Immature natural killer cell (primary cell): Measurements from ENCODE around the gene CSNK2A3. TPM values are rescaled to one million over a fixed set of nuclear protein-coding genes. Genes with fewer than 3 reads are reported as not detected.

ENCODE experiments used
- DNase-seq, 3 donors: peaks; one replicate each; pipeline ENCODE4 v3.0.0; 2022; ENCODE audit warnings: mixed read lengths in 1 of 3
- H3K27ac Mint-ChIP-seq, 6 donors: one replicate each; pipeline ENCODE4 v1.8.0; 2020; ENCODE audit warnings: mixed read lengths in 6 of 6, mild to moderate bottlenecking in 5 of 6, inconsistent platforms in 4 of 6, moderate library complexity in 3 of 6
- H3K27me3 Mint-ChIP-seq, 3 donors: one replicate each; pipeline ENCODE4 v1.8.0; 2020 to 2021; ENCODE audit warnings: low read depth in 3 of 3, mild to moderate bottlenecking in 3 of 3, mixed read lengths in 3 of 3, moderate library complexity in 3 of 3, inconsistent platforms in 1 of 3
- H3K36me3 Mint-ChIP-seq, 3 donors: one replicate each; pipeline ENCODE4 v1.8.0; 2020; ENCODE audit warnings: mixed read lengths in 3 of 3, inconsistent platforms in 2 of 3, mild to moderate bottlenecking in 2 of 3
- H3K4me1 Mint-ChIP-seq, 2 donors: one replicate each; pipeline ENCODE4 v1.8.0; 2020; ENCODE audit warnings: inconsistent platforms in 2 of 2, mild to moderate bottlenecking in 2 of 2, mixed read lengths in 2 of 2, moderate library complexity in 1 of 2
- H3K4me3 Mint-ChIP-seq, 5 donors: one replicate each; pipeline ENCODE4 v1.8.0; 2020; ENCODE audit warnings: mild to moderate bottlenecking in 5 of 5, mixed read lengths in 5 of 5, inconsistent platforms in 3 of 5, moderate library complexity in 3 of 5
- H3K9me3 Mint-ChIP-seq, 6 donors: one replicate each; pipeline ENCODE4 v1.8.0; 2020; ENCODE audit warnings: mild to moderate bottlenecking in 6 of 6, mixed read lengths in 6 of 6, inconsistent platforms in 4 of 6, moderate library complexity in 3 of 6
- polyA plus RNA-seq, 3 donors: library from polyadenylated mRNA; unstranded; fragments of 300-500 nt; fragmentation: Illumina TruSeq; gene quantifications; one replicate each; pipeline ENCODE4 v1.2.3, GENCODE V29; 2021

The CSNK2A3 gene
- polyA plus RNA-seq, 3 donors from 2014 or later = 0.85 to 1.3 (median 0.93) TPM

DNA sequence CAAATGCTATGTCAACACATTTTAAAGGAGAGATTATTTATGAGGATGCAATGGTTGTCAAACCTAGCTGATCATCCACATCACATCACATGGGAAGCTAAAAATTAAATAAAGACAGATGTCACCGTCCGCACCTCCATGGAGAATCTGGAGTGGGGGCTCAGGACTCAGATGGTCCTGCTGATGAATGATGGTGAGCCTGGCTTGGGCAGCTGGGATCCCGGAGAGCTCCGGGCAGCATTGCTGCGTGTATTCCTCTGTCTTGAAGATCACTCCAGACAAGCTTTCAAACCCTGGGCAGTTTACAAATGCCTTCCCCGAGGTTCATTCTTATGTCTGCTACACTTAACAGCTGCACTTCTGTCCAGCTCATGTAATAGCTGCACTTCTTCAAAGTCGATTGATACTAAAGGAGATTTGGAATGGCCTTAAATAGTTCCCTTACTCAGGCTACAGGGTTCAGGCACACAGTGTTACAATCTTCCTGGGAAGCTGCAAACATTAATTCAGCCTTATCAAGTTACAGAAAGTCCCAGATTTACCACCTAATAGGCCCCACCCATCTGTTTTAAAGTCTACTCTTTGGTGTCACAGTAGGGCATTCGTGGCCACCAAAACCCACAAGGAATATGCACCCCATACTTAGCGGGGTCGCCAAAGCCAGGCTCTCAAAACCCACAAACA, 34.7 kb upstream of the CSNK2A3 start:
- no peaks in the 10 kb centered on the region for H3K36me3 Mint-ChIP-seq
- no peak overlapping the region for H3K4me3 Mint-ChIP-seq
- no peaks in the 10 kb centered on the region for H3K4me1 Mint-ChIP-seq
- DNase-seq = no peak
- H3K27me3 Mint-ChIP-seq = peaks cover 0 to 3% (median 1%) of the 10 kb centered on the region in 3 donors
- no peak overlapping the region for H3K27ac Mint-ChIP-seq
- no peaks in the 10 kb centered on the region for H3K9me3 Mint-ChIP-seq

DNA sequence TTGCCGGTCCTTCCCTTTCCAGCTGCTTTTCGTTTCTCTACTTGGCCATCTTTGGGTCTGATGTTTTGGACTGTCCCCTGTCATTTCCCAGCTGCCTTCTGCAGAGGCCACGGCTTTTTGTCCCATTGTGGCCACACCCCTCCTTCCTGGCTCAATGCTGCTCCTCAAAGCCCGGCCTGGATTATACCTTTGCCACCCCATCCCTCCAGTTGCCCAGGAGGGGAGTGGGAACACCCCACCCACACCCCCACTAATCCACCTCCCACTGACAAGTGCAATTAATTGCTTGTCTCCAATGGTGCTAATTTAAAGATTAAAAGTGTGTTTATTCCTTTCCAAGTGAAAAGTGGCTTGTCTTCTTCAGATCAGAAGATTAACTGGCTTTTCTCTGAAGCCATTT, 34.2 kb upstream of the CSNK2A3 start:
- no peak overlapping the region for H3K27ac Mint-ChIP-seq
- H3K9me3 Mint-ChIP-seq = no peaks in the 10 kb centered on the region
- no peaks in the 10 kb centered on the region for H3K36me3 Mint-ChIP-seq
- H3K4me3 Mint-ChIP-seq = no peak overlapping the region
- peaks cover 0 to 3% (median 1%) of the 10 kb centered on the region in 3 donors for H3K27me3 Mint-ChIP-seq
- no peak for DNase-seq
- no peaks in the 10 kb centered on the region for H3K4me1 Mint-ChIP-seq

DNA sequence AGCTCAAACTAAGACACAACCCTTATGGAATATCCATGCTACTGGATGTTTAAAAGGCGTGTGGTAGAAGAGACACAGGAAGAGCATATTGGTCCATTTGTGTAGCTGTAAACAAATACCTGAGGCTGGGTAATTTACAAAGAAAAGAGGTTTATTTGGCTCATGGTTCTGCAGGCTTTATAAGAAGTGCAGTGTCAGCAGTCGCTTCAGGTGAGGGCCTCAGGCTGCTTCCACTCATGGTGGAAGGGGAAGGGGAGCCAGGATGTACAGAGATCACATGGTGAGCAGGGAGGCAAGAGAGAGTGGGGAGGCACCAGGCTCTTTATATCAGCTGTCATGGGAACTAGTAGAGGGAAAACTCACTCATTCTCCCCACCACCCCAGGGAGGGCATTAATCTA, 31.8 kb upstream of the CSNK2A3 start:
- Mint-ChIP-seq H3K9me3 (no peaks in the 10 kb centered on the region), H3K4me1 (no peaks in the 10 kb centered on the region), H3K36me3 (no peaks in the 10 kb centered on the region), H3K27me3 (peaks cover 0 to 1% (median under 1%) of the 10 kb centered on the region in 3 donors), H3K27ac (no peak overlapping the region), H3K4me3 (no peak overlapping the region)
- no peak for DNase-seq

DNA sequence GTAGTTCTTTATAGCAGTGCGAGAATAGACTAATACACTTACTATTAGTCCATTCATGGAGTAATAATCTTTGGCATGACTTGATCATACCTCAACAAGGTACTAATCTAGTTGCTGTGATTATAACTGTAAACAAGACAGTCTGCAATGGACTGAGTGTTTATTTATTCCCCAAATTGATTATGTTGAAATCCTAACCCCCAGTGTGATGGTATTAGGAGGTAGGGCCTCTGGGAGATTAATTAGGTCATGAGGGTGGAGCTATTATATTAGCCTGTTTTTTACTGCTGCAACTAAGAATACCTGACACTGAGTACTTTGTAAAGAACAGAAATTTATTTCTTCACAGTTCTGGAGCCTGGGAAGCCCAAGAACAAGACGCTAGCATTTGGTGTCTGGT, 30.9 kb upstream of the CSNK2A3 start:
- Mint-ChIP-seq H3K9me3 (no peaks in the 10 kb centered on the region), H3K4me1 (no peaks in the 10 kb centered on the region), H3K36me3 (no peaks in the 10 kb centered on the region), H3K4me3 (no peak overlapping the region), H3K27ac (no peak overlapping the region), H3K27me3 (peaks cover 0 to 2% (median 1%) of the 10 kb centered on the region in 3 donors)
- DNase-seq = no peak

DNA sequence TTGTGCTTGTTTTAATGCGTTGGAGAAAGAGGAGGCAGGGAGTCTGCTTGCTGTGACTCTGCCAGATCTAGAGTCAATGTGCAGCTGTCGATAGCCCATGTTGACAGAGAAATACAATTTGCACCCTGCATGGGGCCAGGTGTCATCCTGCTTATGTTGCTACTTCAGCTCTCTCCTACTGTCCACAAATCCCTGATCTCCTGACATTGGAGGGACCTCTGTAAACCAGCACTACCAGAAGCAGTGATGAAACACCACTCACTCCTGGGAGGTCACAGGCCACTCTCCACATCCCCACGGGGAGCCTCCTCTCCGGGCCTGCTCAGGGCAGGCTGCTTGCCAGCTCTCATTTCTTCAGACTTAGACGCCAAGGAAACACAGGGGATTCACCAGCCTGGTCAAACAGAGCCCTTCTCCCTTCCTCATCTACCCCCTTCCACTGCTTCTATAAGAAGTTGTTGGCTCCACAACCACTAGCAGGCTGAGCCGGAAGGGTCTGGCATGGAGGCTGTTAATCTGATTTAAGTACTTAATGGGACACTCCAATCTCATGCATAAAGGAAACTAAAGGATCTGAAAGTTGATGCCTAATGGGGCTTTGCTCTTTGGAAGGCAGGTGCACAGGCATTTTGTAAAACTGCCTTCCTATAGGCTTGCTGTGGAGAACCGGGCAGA, 29.9 kb upstream of the CSNK2A3 start:
- H3K27ac Mint-ChIP-seq = no peak overlapping the region
- DNase-seq = no peak
- no peak overlapping the region for H3K4me3 Mint-ChIP-seq
- H3K4me1 Mint-ChIP-seq = no peaks in the 10 kb centered on the region
- no peaks in the 10 kb centered on the region for H3K9me3 Mint-ChIP-seq
- peaks cover 0 to 3% (median 2%) of the 10 kb centered on the region in 3 donors for H3K27me3 Mint-ChIP-seq
- H3K36me3 Mint-ChIP-seq = no peaks in the 10 kb centered on the region

DNA sequence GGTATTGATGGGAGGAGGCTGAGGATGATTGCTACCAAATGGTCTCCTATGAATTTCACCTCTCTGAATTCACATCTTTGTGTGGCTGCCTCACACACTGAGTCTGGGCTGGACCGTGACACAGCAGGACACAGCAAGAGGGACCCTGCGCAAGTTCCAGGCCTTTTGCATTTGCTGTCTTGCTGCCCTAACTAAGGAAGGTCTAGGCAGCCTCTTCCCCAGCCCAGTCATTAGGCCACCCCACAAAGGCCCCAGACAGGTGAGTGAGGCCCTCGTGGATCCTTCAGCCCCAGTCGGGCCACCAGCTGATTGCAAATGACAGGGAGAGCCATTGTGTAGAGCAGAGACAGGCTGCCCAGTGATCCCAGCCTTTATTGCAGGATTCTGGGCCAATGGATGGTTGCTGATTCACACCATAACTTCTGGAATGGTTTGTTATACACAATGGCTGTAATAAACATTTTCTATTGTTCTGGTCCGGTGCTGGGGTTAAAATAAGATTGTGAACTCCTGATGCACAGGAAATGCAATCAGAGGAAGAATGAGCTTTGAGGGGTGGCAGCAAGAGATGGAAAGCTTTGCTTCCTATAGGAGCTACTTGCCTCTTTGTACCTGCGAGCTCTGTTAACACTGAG, 28.5 kb upstream of the CSNK2A3 start:
- no peak for DNase-seq
- H3K27me3 Mint-ChIP-seq = peaks cover 0 to 3% (median 2%) of the 10 kb centered on the region in 3 donors
- H3K4me3 Mint-ChIP-seq = no peak overlapping the region
- H3K4me1 Mint-ChIP-seq = no peaks in the 10 kb centered on the region
- no peaks in the 10 kb centered on the region for H3K36me3 Mint-ChIP-seq
- no peaks in the 10 kb centered on the region for H3K9me3 Mint-ChIP-seq
- no peak overlapping the region for H3K27ac Mint-ChIP-seq

DNA sequence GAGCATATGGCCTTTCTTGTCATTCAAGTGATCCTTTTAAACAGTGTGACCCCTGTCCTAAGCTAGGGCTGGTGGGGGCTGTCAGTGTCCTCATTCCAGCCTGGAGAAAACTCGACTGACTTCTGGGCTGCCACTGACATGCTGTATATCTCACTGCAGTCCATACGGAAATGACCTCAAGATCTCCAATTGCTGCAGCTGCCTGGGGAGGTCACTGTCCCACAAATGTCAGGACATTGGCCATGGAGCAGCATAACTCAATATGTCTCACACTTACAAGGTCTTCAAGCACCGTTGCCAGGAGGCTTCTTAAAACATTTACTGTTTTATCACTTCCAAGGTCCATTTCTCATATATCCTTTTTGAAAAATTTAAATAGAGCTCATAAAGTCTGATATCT, 27.8 kb upstream of the CSNK2A3 start:
- no peak overlapping the region for H3K27ac Mint-ChIP-seq
- DNase-seq = no peak
- H3K27me3 Mint-ChIP-seq = peaks cover 0 to 3% (median 2%) of the 10 kb centered on the region in 3 donors
- no peaks in the 10 kb centered on the region for H3K9me3 Mint-ChIP-seq
- no peaks in the 10 kb centered on the region for H3K4me1 Mint-ChIP-seq
- no peaks in the 10 kb centered on the region for H3K36me3 Mint-ChIP-seq
- H3K4me3 Mint-ChIP-seq = no peak overlapping the region

DNA sequence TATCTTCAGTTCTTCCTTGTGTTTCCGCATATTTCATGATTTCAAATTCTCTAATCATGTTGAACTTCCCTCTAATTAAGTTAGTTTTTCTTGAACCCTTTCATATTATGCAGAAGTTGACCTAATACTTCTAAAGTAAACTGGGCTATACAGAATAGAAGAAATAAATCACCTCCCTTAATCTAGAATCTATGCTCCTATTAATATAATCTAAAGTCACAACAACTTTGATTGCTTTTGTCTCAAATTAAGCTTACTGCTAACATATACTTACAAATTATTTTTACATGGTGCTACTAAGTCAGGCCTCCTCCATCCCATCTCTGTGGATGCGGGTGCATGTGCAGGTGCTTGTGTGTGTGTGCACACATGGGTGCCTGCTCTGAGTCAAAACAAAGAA, 27.3 kb upstream of the CSNK2A3 start:
- DNase-seq = no peak
- no peaks in the 10 kb centered on the region for H3K9me3 Mint-ChIP-seq
- H3K27me3 Mint-ChIP-seq = peaks cover 0 to 3% (median 2%) of the 10 kb centered on the region in 3 donors
- no peaks in the 10 kb centered on the region for H3K4me1 Mint-ChIP-seq
- no peak overlapping the region for H3K27ac Mint-ChIP-seq
- H3K36me3 Mint-ChIP-seq = no peaks in the 10 kb centered on the region
- no peak overlapping the region for H3K4me3 Mint-ChIP-seq

DNA sequence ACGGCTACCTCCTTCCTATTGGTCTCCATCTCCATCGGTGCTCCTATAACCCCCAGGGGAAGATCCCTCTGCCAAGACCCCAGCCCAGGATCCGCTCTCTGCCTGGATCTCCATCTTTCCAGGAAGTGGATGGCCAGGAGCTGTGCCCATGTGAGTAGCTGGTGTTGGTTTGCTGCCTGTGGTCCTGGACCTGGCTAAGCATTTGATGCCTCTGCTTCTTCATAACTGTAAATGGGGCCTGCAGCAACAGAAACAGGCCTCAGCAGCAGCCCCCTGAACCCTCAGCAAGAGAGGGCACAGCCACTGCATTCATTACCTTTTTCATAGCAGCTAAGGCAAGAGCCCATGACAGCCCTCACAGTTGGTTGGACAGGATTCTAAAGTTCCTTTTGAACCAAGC, 26.6 kb upstream of the CSNK2A3 start:
- Mint-ChIP-seq H3K4me1 (no peaks in the 10 kb centered on the region), H3K9me3 (no peaks in the 10 kb centered on the region), H3K4me3 (no peak overlapping the region), H3K36me3 (no peaks in the 10 kb centered on the region), H3K27ac (no peak overlapping the region), H3K27me3 (peaks cover 0 to 2% (median 2%) of the 10 kb centered on the region in 3 donors)
- no peak for DNase-seq

DNA sequence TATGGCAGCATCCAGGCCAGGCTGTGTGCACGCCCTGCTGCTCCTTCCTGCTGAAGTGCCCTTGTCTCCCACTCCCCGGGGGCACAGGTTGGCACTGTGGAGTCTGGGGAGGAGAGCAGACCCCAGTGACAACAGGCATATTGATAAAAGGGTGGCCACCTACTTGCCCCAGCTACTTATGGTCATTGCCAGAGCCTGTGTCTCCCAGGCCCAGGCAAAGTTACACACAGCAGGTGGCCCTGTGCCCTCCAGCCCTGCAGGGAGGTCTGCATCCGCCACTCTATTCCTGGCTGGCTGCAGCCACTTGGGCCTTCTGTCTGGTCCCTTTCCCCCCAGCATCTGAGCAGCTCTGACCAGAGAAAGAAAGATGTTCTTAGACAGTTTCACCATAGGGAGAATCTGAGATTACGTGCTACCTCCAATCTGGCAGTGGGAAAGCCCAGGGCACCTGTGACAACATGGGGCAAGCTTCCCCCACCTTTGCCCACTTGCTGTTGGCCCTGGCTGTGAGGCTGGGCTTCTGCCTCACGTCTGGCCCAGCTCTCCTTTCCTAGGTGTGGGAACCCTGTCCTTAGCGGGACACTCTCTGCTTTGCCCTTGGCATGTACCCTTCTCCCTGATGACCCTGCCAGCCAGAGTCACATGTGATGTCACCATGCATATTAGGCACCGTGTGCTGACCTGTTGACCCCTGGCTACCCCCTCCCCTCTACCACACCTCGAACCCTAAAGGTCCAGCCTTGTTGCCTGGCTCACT, 25.3 kb upstream of the CSNK2A3 start:
- no peaks in the 10 kb centered on the region for H3K9me3 Mint-ChIP-seq
- H3K4me1 Mint-ChIP-seq = no peaks in the 10 kb centered on the region
- no peaks in the 10 kb centered on the region for H3K36me3 Mint-ChIP-seq
- H3K27ac Mint-ChIP-seq = no peak overlapping the region
- DNase-seq = no peak
- H3K4me3 Mint-ChIP-seq = no peak overlapping the region
- peaks cover 0 to 2% (median 2%) of the 10 kb centered on the region in 3 donors for H3K27me3 Mint-ChIP-seq

DNA sequence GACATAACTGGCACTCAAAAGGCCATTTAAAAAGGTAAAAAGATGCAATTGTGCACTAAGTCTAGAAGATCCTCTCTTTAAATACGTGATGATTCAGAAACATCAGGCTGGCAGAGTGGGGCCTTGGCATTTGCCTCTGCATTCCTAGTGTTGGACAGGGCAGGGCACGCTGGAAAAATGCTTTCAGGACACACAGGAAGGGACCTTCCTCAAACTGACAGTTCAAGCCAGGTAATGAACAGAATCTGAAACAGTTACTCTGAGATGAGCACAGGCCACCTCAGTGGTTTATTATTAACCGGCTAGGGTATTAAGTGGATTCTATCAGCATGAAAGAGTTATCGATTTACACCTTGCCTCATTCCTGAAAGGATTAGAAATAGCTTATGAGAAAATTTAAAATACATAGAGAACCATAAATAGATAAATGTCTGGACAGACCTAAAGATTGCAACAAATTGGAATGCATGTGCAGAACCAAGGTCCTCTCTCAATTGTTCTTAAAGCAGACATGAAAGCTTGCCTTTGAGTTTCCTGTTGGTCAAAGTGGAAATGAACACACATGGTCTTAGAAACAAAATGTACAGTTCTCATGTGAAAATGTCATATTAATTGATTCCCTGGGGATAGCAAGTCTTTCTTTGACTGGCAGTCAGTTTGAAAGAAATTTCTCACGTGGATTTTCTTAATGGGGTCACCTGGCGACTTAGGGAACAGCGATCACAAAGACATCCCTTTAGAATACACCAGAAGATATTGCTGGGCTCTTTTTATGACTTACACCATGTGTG, 21.5 kb upstream of the CSNK2A3 start:
- Mint-ChIP-seq H3K4me1 (no peaks in the 10 kb centered on the region), H3K9me3 (no peaks in the 10 kb centered on the region), H3K4me3 (no peak overlapping the region), H3K27ac (no peak overlapping the region), H3K36me3 (no peaks in the 10 kb centered on the region), H3K27me3 (peaks cover 0 to 3% (median 2%) of the 10 kb centered on the region in 3 donors)
- DNase-seq = no peak

DNA sequence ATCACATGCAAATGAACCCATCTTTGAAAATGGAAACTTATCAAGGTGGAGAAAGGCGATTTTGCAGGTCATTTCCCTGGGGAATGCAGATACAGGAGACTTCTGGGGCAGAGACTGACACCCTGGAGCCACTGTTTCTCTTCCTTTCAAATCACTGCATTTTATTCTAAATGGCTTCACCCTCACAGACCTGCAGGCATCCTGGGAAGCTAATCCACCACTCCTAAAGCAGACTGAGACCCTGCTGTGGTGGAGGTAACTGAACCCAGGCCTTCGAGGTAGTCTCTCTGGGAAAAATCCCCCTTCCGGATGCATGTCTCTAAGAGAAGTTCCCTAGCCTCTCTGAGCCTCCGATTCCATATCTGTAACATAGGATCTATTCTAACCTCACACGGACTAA, 20.9 kb upstream of the CSNK2A3 start:
- no peaks in the 10 kb centered on the region for H3K36me3 Mint-ChIP-seq
- no peaks in the 10 kb centered on the region for H3K4me1 Mint-ChIP-seq
- no peak overlapping the region for H3K27ac Mint-ChIP-seq
- no peak for DNase-seq
- no peak overlapping the region for H3K4me3 Mint-ChIP-seq
- no peaks in the 10 kb centered on the region for H3K9me3 Mint-ChIP-seq
- H3K27me3 Mint-ChIP-seq = peaks cover 0 to 3% (median 0%) of the 10 kb centered on the region in 3 donors

DNA sequence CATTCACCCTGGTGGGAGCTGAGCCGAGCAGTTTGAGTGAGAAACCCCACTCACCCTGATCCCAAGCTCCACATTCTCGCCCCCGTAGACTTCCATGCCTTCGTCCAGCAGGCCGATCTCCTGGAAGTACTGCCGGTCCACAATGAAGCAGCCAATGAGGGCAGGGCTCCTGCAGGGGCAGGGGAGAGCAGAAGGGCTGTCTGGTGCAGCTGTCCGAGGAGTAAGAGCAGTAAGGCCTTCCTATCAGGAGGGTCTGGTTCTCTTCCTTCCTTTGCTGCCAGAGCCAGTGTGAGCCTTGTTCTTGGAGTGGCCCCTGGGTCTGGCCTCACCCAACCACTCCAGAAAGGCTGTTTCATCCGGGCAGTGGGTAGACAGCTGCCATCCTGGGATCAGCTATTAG, 19.4 kb upstream of the CSNK2A3 start:
- Mint-ChIP-seq H3K4me3 (no peak overlapping the region), H3K36me3 (no peaks in the 10 kb centered on the region), H3K4me1 (no peaks in the 10 kb centered on the region), H3K27ac (no peak overlapping the region), H3K27me3 (peaks cover 0 to 2% (median 0%) of the 10 kb centered on the region in 3 donors), H3K9me3 (no peaks in the 10 kb centered on the region)
- DNase-seq = no peak
